Panc1 (cell line): Measurements from ENCODE around the gene PTGDS. TPM values are rescaled to one million over a fixed set of nuclear protein-coding genes. Genes with fewer than 3 reads are reported as not detected.

ENCODE experiments used
- ATAC-seq: fragments of 200-7000 bp; cut with Tn5 transposase; 2 replicates; pipeline ENCODE4 v1.9.1; 2020; ENCODE audit warnings: mild to moderate bottlenecking, moderate library complexity
- BruUV-seq: library from RNA; stranded (reverse); fragments of 400-500 nt; replicated peaks from 2 replicates; lab custom pipeline; 2021; lab: Mats Ljungman, UMichigan
- CTCF ChIA-PET: fragments of 300-600 bp; sonication (Branson Sonifier 250); formaldehyde crosslinking; loops from one replicate; lab custom pipeline; 2022; ENCODE audit warnings: antibody characterized with exemption; lab: Charles Lee
- POLR2A ChIA-PET: fragments of 300-600 bp; sonication (Branson Sonifier 250); formaldehyde crosslinking; loops from one replicate; lab custom pipeline; 2022; ENCODE audit warnings: antibody characterized with exemption; lab: Charles Lee
- DNase-seq: peaks from one replicate; pipeline ENCODE4 v3.0.0-alpha.2; 2010; ENCODE audit warnings: low read depth, low spot score
- H3K27ac ChIP-seq: 2 replicates; pipeline ENCODE4 v1.5.1; 2011; ENCODE audit warnings: mild to moderate bottlenecking, low read length, inconsistent platforms
- H3K27me3 ChIP-seq: fragments of 200-500 bp; sonication (Bioruptor generic); 2 replicates; pipeline ENCODE4 v1.6.0; 2014; ENCODE audit warnings: low read length, inconsistent platforms; ENCODE audit not compliant: control insufficient read depth, insufficient read depth
- H3K36me3 ChIP-seq: fragments of 200-500 bp; sonication (Bioruptor generic); 2 replicates; pipeline ENCODE4 v1.5.1; 2014; ENCODE audit warnings: inconsistent platforms, mild to moderate bottlenecking, low read length, moderate library complexity; ENCODE audit not compliant: control insufficient read depth, insufficient read depth
- H3K4me1 ChIP-seq: 2 replicates; pipeline ENCODE4 v1.5.1; 2011; ENCODE audit warnings: inconsistent platforms, mild to moderate bottlenecking, low read length, moderate library complexity; ENCODE audit not compliant: control insufficient read depth, insufficient read depth
- H3K4me3 ChIP-seq, 2 experiments: 2 replicates each; pipeline ENCODE4 v1.5.1; 2011 to 2012; ENCODE audit warnings: low read depth in 2 of 2, low read length in 2 of 2, mild to moderate bottlenecking in 2 of 2, inconsistent platforms in 1 of 2, moderate library complexity in 1 of 2
- H3K9me3 ChIP-seq: fragments of 200-500 bp; sonication (Bioruptor generic); 2 replicates; pipeline ENCODE4 v1.5.1; 2014; ENCODE audit warnings: low read depth, mild to moderate bottlenecking, inconsistent platforms, low read length, moderate library complexity; ENCODE audit not compliant: control insufficient read depth, insufficient read depth
- POLR2AphosphoS5 ChIP-seq: IDR thresholded peaks from 2 replicates; pipeline ENCODE4 v1.6.1; 2012; ENCODE audit warnings: mild to moderate bottlenecking, low read depth, low read length, moderate library complexity
- SIN3A ChIP-seq: IDR thresholded peaks from 2 replicates; pipeline ENCODE4 v1.6.1; 2012; ENCODE audit warnings: low read depth, mild to moderate bottlenecking, low read length, moderate library complexity, borderline replicate concordance; ENCODE audit not compliant: insufficient read depth
- TCF7L2 ChIP-seq: IDR thresholded peaks from 2 replicates; pipeline ENCODE4 v1.6.1; 2011; ENCODE audit warnings: mild to moderate bottlenecking, low read depth, low read length, inconsistent platforms
- in situ Hi-C: cut with HindIII; loops from 2 replicates; pipeline ENCODE4 v1.10.0; 2016; ENCODE audit warnings: low sequenced_read_pairs, low pct_unique_long_range_greater_than_20kb
- intact Hi-C: fragments of 100-400 bp; cut with micrococcal nuclease; formaldehyde crosslinking; loops from one replicate; pipeline ENCODE4 v1.10.0; 2022; ENCODE audit not compliant: unreplicated experiment
- total RNA-seq: library from RNA; stranded (reverse); gene quantifications from one replicate; pipeline ENCODE4 v1.2.1, GENCODE V29; 2021; ENCODE audit not compliant: unreplicated experiment
- TF ChIP-seq, protein P1 (sequence below): fragments of 450-650 bp; IDR thresholded peaks from 2 replicates; pipeline ENCODE4 v1.5.1; 2017; ENCODE audit warnings: mild to moderate bottlenecking
- TF ChIP-seq, protein P2 (sequence below), 2 experiments: IDR thresholded peaks; 2 replicates each; pipeline ENCODE4 v1.6.1; 2011 to 2012; ENCODE audit warnings: low read depth in 2 of 2, control low read depth in 1 of 2, low read length in 1 of 2, mild to moderate bottlenecking in 1 of 2, moderate library complexity in 1 of 2; ENCODE audit not compliant: insufficient read depth in 1 of 2

Gene PTGDS
- total RNA-seq, 1 experiment from 2014 or later = 13.7 TPM

DNA sequence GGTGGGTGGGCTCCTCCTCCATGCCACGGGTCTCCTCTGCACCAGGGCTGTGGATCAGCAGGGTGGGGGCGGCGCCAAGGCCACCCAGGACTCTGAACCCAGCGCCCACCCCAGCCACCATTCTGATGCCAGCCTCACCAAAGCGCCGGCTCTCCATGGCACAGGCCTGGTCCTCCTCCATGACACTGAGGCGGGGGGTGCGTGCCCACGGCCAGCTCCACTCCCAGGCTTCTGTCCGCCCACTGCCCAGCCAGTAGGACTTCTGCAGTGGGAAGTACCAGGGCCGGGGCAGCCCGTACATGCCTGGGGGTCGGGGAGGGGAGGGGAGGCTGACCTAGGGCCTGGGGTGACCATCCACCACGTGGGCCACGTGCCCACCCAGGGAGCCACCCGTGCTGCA, 39.1 kb downstream of the PTGDS start:
- TF ChIP-seq SIN3A (no peak), TCF7L2 (no peak), POLR2AphosphoS5 (no peak)
- TF ChIP-seq, protein P1, sequence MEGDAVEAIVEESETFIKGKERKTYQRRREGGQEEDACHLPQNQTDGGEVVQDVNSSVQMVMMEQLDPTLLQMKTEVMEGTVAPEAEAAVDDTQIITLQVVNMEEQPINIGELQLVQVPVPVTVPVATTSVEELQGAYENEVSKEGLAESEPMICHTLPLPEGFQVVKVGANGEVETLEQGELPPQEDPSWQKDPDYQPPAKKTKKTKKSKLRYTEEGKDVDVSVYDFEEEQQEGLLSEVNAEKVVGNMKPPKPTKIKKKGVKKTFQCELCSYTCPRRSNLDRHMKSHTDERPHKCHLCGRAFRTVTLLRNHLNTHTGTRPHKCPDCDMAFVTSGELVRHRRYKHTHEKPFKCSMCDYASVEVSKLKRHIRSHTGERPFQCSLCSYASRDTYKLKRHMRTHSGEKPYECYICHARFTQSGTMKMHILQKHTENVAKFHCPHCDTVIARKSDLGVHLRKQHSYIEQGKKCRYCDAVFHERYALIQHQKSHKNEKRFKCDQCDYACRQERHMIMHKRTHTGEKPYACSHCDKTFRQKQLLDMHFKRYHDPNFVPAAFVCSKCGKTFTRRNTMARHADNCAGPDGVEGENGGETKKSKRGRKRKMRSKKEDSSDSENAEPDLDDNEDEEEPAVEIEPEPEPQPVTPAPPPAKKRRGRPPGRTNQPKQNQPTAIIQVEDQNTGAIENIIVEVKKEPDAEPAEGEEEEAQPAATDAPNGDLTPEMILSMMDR = no peak
- TF ChIP-seq, protein P2, sequence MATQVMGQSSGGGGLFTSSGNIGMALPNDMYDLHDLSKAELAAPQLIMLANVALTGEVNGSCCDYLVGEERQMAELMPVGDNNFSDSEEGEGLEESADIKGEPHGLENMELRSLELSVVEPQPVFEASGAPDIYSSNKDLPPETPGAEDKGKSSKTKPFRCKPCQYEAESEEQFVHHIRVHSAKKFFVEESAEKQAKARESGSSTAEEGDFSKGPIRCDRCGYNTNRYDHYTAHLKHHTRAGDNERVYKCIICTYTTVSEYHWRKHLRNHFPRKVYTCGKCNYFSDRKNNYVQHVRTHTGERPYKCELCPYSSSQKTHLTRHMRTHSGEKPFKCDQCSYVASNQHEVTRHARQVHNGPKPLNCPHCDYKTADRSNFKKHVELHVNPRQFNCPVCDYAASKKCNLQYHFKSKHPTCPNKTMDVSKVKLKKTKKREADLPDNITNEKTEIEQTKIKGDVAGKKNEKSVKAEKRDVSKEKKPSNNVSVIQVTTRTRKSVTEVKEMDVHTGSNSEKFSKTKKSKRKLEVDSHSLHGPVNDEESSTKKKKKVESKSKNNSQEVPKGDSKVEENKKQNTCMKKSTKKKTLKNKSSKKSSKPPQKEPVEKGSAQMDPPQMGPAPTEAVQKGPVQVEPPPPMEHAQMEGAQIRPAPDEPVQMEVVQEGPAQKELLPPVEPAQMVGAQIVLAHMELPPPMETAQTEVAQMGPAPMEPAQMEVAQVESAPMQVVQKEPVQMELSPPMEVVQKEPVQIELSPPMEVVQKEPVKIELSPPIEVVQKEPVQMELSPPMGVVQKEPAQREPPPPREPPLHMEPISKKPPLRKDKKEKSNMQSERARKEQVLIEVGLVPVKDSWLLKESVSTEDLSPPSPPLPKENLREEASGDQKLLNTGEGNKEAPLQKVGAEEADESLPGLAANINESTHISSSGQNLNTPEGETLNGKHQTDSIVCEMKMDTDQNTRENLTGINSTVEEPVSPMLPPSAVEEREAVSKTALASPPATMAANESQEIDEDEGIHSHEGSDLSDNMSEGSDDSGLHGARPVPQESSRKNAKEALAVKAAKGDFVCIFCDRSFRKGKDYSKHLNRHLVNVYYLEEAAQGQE (IDR thresholded peaks at IDR 0.05; ENCODE audit: insufficient read depth in 1 of 2, low read depth in 2 of 2, low read length in 1 of 2) = no peak
- ChIA-PET POLR2A (no interaction called here), CTCF (no interaction called here)
- DNase-seq (no peak), ATAC-seq (no peak)
- Histone ChIP-seq H3K27me3 (no peaks in the 10 kb centered on the region), H3K9me3 (no peaks in the 10 kb centered on the region), H3K4me1 (no peaks in the 10 kb centered on the region), H3K4me3 (no peak overlapping the region), H3K27ac (no peak overlapping the region), H3K36me3 (no peaks in the 10 kb centered on the region)
- no TSS peak for BruUV-seq
- in situ Hi-C loops = no loop called here
- intact Hi-C loops = no loop called here

DNA sequence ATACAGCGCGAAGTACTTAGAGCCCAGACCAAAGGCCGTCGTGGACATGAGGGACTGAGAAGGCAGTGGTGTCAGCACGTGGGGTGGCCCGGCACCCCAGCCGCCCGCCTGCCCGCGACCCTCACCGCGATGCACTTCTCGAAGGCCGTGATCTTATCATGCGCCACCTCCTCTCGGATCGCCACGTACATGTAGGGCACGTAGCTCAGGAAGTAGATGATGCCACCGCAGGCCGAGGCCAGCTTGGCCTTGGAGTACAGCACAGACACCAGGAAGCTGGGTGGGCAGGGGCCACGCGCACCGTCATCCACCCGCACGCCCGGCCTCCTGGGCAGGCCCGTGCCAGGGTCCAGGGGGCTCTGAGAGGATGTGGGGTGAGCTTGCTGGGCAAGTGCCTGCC, 39.8 kb downstream of the PTGDS start:
- no TSS peak for BruUV-seq
- POLR2A ChIA-PET = no interaction called here
- in situ Hi-C loops = no loop called here

More for the DNA sequence above, 39.8 kb downstream of the PTGDS start:
- Histone ChIP-seq H3K27me3 (no peaks in the 10 kb centered on the region), H3K9me3 (no peaks in the 10 kb centered on the region), H3K4me3 (no peak overlapping the region), H3K36me3 (no peaks in the 10 kb centered on the region), H3K4me1 (no peaks in the 10 kb centered on the region), H3K27ac (no peak overlapping the region)
- intact Hi-C loops = no loop called here
- DNase-seq (no peak), ATAC-seq (no peak)
- CTCF ChIA-PET = no interaction called here
- TF ChIP-seq, protein P2 (IDR thresholded peaks at IDR 0.05; ENCODE audit: insufficient read depth in 1 of 2, low read depth in 2 of 2, low read length in 1 of 2) = no peak
- TF ChIP-seq POLR2AphosphoS5 = no peak
